A673 (cell line): ENCODE results near the gene SDSL. TPM values are rescaled to one million over a fixed set of nuclear protein-coding genes. Genes with fewer than 3 reads are reported as not detected.

Source experiments
- BruUV-seq: library from RNA; stranded (reverse); fragments of 400-500 nt; replicated peaks from 2 replicates; lab custom pipeline; 2021; lab: Mats Ljungman, UMichigan
- CTCF ChIA-PET: fragments of 300-600 bp; sonication (Branson Sonifier 250); formaldehyde crosslinking; loops from one replicate; lab custom pipeline; 2022; ENCODE audit warnings: antibody characterized with exemption; lab: Charles Lee
- POLR2A ChIA-PET: fragments of 300-600 bp; sonication (Branson Sonifier 250); formaldehyde crosslinking; loops from one replicate; lab custom pipeline; 2022; ENCODE audit warnings: antibody characterized with exemption; ENCODE audit not compliant: low non-redundant PET; lab: Charles Lee
- DNase-seq: peaks from one replicate; pipeline ENCODE4 v3.0.0-alpha.2; 2015; ENCODE audit warnings: low spot score
- H3K27ac ChIP-seq: fragments of 200-600 bp; sonication (generic); 2 replicates; pipeline ENCODE4 v1.5.1; 2016; ENCODE audit warnings: mixed run types, low read depth, mild to moderate bottlenecking, mixed read lengths, antibody characterized with exemption, low read length; ENCODE audit not compliant: poor library complexity, severe bottlenecking
- H3K27me3 ChIP-seq: fragments of 200-600 bp; sonication (generic); replicated peaks from 2 replicates; pipeline ENCODE4 v1.6.1; 2017; ENCODE audit warnings: mixed run types, low read depth, mild to moderate bottlenecking, mixed read lengths, antibody characterized with exemption, low read length; ENCODE audit not compliant: insufficient read depth, poor library complexity
- H3K36me3 ChIP-seq: fragments of 200-600 bp; sonication (generic); 2 replicates; pipeline ENCODE4 v1.6.1; 2016; ENCODE audit warnings: mixed run types, mild to moderate bottlenecking, mixed read lengths, antibody characterized with exemption, low read length; ENCODE audit not compliant: insufficient read depth, poor library complexity, severe bottlenecking
- H3K4me1 ChIP-seq: fragments of 200-600 bp; sonication (generic); 2 replicates; pipeline ENCODE4 v1.6.1; 2017; ENCODE audit warnings: mixed run types, mild to moderate bottlenecking, mixed read lengths, antibody characterized with exemption, low read length; ENCODE audit not compliant: insufficient read depth, poor library complexity, severe bottlenecking
- H3K4me3 ChIP-seq: fragments of 200-600 bp; sonication (generic); 2 replicates; pipeline ENCODE4 v1.5.1; 2016; ENCODE audit warnings: low read depth, mixed run types, mild to moderate bottlenecking, mixed read lengths, low read length; ENCODE audit not compliant: poor library complexity, severe bottlenecking
- H3K9me3 ChIP-seq: fragments of 200-600 bp; sonication (generic); 2 replicates; pipeline ENCODE4 v1.6.1; 2016; ENCODE audit warnings: mixed run types, low read depth, mild to moderate bottlenecking, mixed read lengths, antibody characterized with exemption, low read length; ENCODE audit not compliant: poor library complexity, severe bottlenecking
- CTCF ChIP-seq: fragments of 300-800, 200-600 bp; sonication (generic); conservative IDR thresholded peaks from 2 replicates; pipeline ENCODE4 v1.5.1; 2017; ENCODE audit warnings: low read depth, mild to moderate bottlenecking, antibody characterized with exemption, low read length, moderate library complexity, mixed read lengths
- EZH2 ChIP-seq: fragments of 200-600 bp; sonication (generic); IDR thresholded peaks from 2 replicates; pipeline ENCODE4 v1.6.1; 2017; ENCODE audit warnings: borderline replicate concordance, low read depth, mild to moderate bottlenecking, mixed read lengths, antibody characterized with exemption, low read length; ENCODE audit not compliant: poor library complexity, severe bottlenecking
- intact Hi-C: fragments of 100-400 bp; cut with micrococcal nuclease; formaldehyde crosslinking; loops from one replicate; pipeline ENCODE4 v1.10.0; 2022; ENCODE audit not compliant: unreplicated experiment
- total RNA-seq: library from RNA; stranded (reverse); gene quantifications from 2 replicates; pipeline ENCODE4 v1.2.3, GENCODE V29; 2021

Gene SDSL
- total RNA-seq, 1 experiment from 2014 or later, result 0.37 TPM

GRCh38 chr12:113438523-113439300 lies 16.5 kb downstream of the SDSL start:
- DNase-seq, result no peak
- CTCF ChIA-PET, result no interaction called here
- Histone ChIP-seq H3K9me3 (no peaks in the 10 kb centered on the region), H3K27ac (no peak overlapping the region), H3K36me3 (no peaks in the 10 kb centered on the region), H3K27me3 (peaks cover 4% of the 10 kb centered on the region), H3K4me3 (no peak overlapping the region), H3K4me1 (no peaks in the 10 kb centered on the region)
- POLR2A ChIA-PET, result no interaction called here
- intact Hi-C loops, result loop anchor here (2.0 kb wide), 1 partner anchor 474 kb away; no protein-coding TSS in a partner anchor
- TF ChIP-seq CTCF, result no peak
- TF ChIP-seq EZH2, result no peak
- BruUV-seq, result no TSS peak

- intact Hi-C loops, result loop anchor here (2.0 kb wide), 1 partner anchor 474 kb away; no protein-coding TSS in a partner anchor
- Histone ChIP-seq H3K36me3 (no peaks in the 10 kb centered on the region), H3K27ac (no peak overlapping the region), H3K4me3 (no peak overlapping the region), H3K27me3 (peaks cover 4% of the 10 kb centered on the region), H3K9me3 (no peaks in the 10 kb centered on the region), H3K4me1 (no peaks in the 10 kb centered on the region)
- no TSS peak for BruUV-seq
- ChIA-PET POLR2A (no interaction called here), CTCF (no interaction called here)
- no peak for DNase-seq
- TF ChIP-seq EZH2 (no peak), CTCF (no peak)
Measured at GRCh38 chr12:113439301-113439597, 17.1 kb downstream of the SDSL start.

- Histone ChIP-seq H3K4me1 (no peaks in the 10 kb centered on the region), H3K27ac (no peak overlapping the region), H3K9me3 (no peaks in the 10 kb centered on the region), H3K36me3 (no peaks in the 10 kb centered on the region), H3K4me3 (no peak overlapping the region), H3K27me3 (peaks cover 4% of the 10 kb centered on the region)
- intact Hi-C loops, result loop anchor here (2.0 kb wide), 1 partner anchor 473 kb away; no protein-coding TSS in a partner anchor
- TF ChIP-seq EZH2 (no peak), CTCF (peak; percentile 78)
- CTCF ChIA-PET, result no interaction called here
- no TSS peak for BruUV-seq
- POLR2A ChIA-PET, result no interaction called here
- peak; percentile 65 for DNase-seq
Measured at GRCh38 chr12:113439606-113440030, 17.4 kb downstream of the SDSL start.
